ENCODE data around the gene SPRR4. TPM values are rescaled to one million over a fixed set of nuclear protein-coding genes. Genes with fewer than 3 reads are reported as not detected.

Gene SPRR4
- total and polyA plus RNA-seq, 11 donors, result not detected

GRCh38 chr1:152942161-152942560, 28.3 kb upstream of the SPRR4 start:
- 80 to 91% (median 85%) methylated on average over 2 of the region's 2 CpGs for WGBS, 4 donors
- Histone ChIP-seq H3K27ac (no peak overlapping the region), H3K36me3 (no peaks in the 10 kb centered on the region), H3K9me3 (no peaks in the 10 kb centered on the region), H3K27me3 (no peaks in the 10 kb centered on the region), H3K4me3 (no peak overlapping the region), H3K4me1 (no peaks in the 10 kb centered on the region)
- ATAC-seq, result no peak
- TF ChIP-seq POLR2A (IDR thresholded peaks at IDR 0.05) (no peak), CTCF (IDR thresholded peaks at IDR 0.05) (no peak)
- intact Hi-C loops (cut with DNase I), result no loop called here
- no peak for DNase-seq

- Histone ChIP-seq H3K4me3 (no peak overlapping the region), H3K36me3 (no peaks in the 10 kb centered on the region), H3K4me1 (no peaks in the 10 kb centered on the region), H3K27me3 (no peaks in the 10 kb centered on the region), H3K9me3 (peaks cover 0 to 4% (median 0%) of the 10 kb centered on the region in 12 donors), H3K27ac (no peak overlapping the region)
- no peak for DNase-seq
- WGBS, 4 donors, result 63 to 75% (median 66%) methylated on average over 3 of the region's 3 CpGs
- ATAC-seq, result no peak
- TF ChIP-seq POLR2A (IDR thresholded peaks at IDR 0.05), result no peak
- no peak for TF ChIP-seq CTCF (IDR thresholded peaks at IDR 0.05)
- intact Hi-C loops (cut with DNase I), result no loop called here
Observed at GRCh38 chr1:152946248-152946647, 24.2 kb upstream of the SPRR4 start.

GRCh38 chr1:152946651-152947256, 23.7 kb upstream of the SPRR4 start, which contains the start of gene SPRR5:
Gene SPRR5 (plus strand): TSS chr1:152947206. CDS start chr1:152948555, 1,349 bp downstream.
- no peak within 1 kb of the TSS for H3K27ac ChIP-seq
- 60 to 75% (median 71%) methylated on average over 4 of the region's 4 CpGs for WGBS, 4 donors
- H3K27me3 ChIP-seq, result no peaks in the 10 kb centered on the region
- no peaks in the 10 kb centered on the region for H3K4me1 ChIP-seq
- no peaks in the 10 kb centered on the region for H3K36me3 ChIP-seq
- intact Hi-C loops (cut with DNase I), result no loop called here
- no peak within 1 kb of the TSS for H3K4me3 ChIP-seq
- TF ChIP-seq POLR2A (IDR thresholded peaks at IDR 0.05) (no peak), CTCF (IDR thresholded peaks at IDR 0.05) (no peak)
- ATAC-seq, result no peak
- no peak for DNase-seq
- H3K9me3 ChIP-seq, result peaks cover 0 to 5% (median 0%) of the 10 kb centered on the region in 12 donors

- no peak overlapping the region for H3K27ac ChIP-seq
- H3K4me3 ChIP-seq, result no peak overlapping the region
- peaks cover 0 to 5% (median 0%) of the 10 kb centered on the region in 12 donors for H3K9me3 ChIP-seq
- DNase-seq (no peak), ATAC-seq (no peak)
- intact Hi-C loops (cut with DNase I), result no loop called here
- no peak for TF ChIP-seq POLR2A (IDR thresholded peaks at IDR 0.05)
- no peak for TF ChIP-seq CTCF (IDR thresholded peaks at IDR 0.05)
- no peaks in the 10 kb centered on the region for H3K36me3 ChIP-seq
- H3K4me1 ChIP-seq, result no peaks in the 10 kb centered on the region
- no peaks in the 10 kb centered on the region for H3K27me3 ChIP-seq
- WGBS, 4 donors, result 70 to 82% (median 76%) methylated on average over 5 of the region's 5 CpGs
Observed at GRCh38 chr1:152951711-152952110, 18.7 kb upstream of the SPRR4 start.
